Upper lobe of left lung (tissue), 6 donors: ENCODE measurements around the gene NOXRED1. TPM values are rescaled to one million over a fixed set of nuclear protein-coding genes. Genes with fewer than 3 reads are reported as not detected.

Experiments
- ATAC-seq, 2 donors: fragments of 200-7000 bp; cut with Tn5 transposase; one replicate each; pipeline ENCODE4 v1.9.1; 2022; ENCODE audit warnings: mild to moderate bottlenecking in 2 of 2, moderate library complexity in 2 of 2; ENCODE audit not compliant: low FRiP score in 2 of 2
- DNase-seq, 2 donors: peaks; one replicate each; pipeline ENCODE4 v3.0.0-alpha.2; 2019 to 2020
- H3K27ac ChIP-seq, 4 donors: fragments of 200-600 bp; sonication (generic); one replicate each; pipeline ENCODE4 v1.5.1; 2016 to 2019
- H3K27me3 ChIP-seq, 4 donors: fragments of 200-600 bp; sonication (generic); one replicate each; pipeline ENCODE4 v1.5.1; 2017 to 2019
- H3K36me3 ChIP-seq, 4 donors: fragments of 200-600 bp; sonication (generic); one replicate each; pipeline ENCODE4 v1.5.1; 2016 to 2019
- H3K4me1 ChIP-seq, 4 donors: fragments of 200-600 bp; sonication (generic); one replicate each; pipeline ENCODE4 v1.5.1; 2018 to 2019
- H3K4me3 ChIP-seq, 4 donors: fragments of 200-600 bp; sonication (generic); one replicate each; pipeline ENCODE4 v1.5.1; 2017 to 2019; ENCODE audit warnings: mild to moderate bottlenecking in 2 of 4, moderate library complexity in 1 of 4
- H3K9me3 ChIP-seq, 4 donors: fragments of 200-600 bp; sonication (generic); one replicate each; pipeline ENCODE4 v1.5.1; 2018 to 2019
- CTCF ChIP-seq, 6 experiments: fragments of 450-650 bp in 4 of 6; fragments of 200-600 bp in 2 of 6; sonication (generic) in 2 of 6; IDR thresholded peaks; one replicate each; pipeline ENCODE4 v1.5.1; 2016 to 2019; ENCODE audit warnings: antibody characterized with exemption in 6 of 6
- EP300 ChIP-seq, 4 donors: sonication (generic); formaldehyde crosslinking; IDR thresholded peaks; one replicate each; pipeline ENCODE4 v1.5.1; 2017; ENCODE audit warnings: antibody characterized with exemption in 4 of 4, control low read depth in 2 of 4
- POLR2A ChIP-seq, 4 donors: fragments of 450-650 bp; IDR thresholded peaks; one replicate each; pipeline ENCODE4 v1.5.1; 2016 to 2017; ENCODE audit warnings: antibody characterized with exemption in 4 of 4, mild to moderate bottlenecking in 2 of 4
- POLR2AphosphoS5 ChIP-seq, 2 donors: sonication (generic); formaldehyde crosslinking; IDR thresholded peaks; one replicate each; pipeline ENCODE4 v1.5.1; 2017; ENCODE audit warnings: antibody characterized with exemption in 2 of 2
- WGBS, 2 donors: methylation state at CpG; one replicate each; pipeline ENCODE4 v1.1.5; 2017 to 2018; 5-methylcytosine and 5-hydroxymethylcytosine counted together
- total RNA-seq, 6 donors: library from RNA; depleted of rRNA in 4 of 6; stranded (reverse); fragments of >200 nt in 4 of 6; gene quantifications; one replicate each; pipeline versions ENCODE4 v1.1.0 to v1.2.1, GENCODE V29; 2016 to 2021
- donor health status: DM: no; HTN: no; CAD: no; lungs with moderate emphysema.
- donor health status: DM: no; HTN: yes; CAD: no; lungs with severe emphysema.

NOXRED1 gene
- total RNA-seq, 6 donors from 2014 or later = 0.30 to 0.40 (median 0.31) TPM; not detected in 2

DNA sequence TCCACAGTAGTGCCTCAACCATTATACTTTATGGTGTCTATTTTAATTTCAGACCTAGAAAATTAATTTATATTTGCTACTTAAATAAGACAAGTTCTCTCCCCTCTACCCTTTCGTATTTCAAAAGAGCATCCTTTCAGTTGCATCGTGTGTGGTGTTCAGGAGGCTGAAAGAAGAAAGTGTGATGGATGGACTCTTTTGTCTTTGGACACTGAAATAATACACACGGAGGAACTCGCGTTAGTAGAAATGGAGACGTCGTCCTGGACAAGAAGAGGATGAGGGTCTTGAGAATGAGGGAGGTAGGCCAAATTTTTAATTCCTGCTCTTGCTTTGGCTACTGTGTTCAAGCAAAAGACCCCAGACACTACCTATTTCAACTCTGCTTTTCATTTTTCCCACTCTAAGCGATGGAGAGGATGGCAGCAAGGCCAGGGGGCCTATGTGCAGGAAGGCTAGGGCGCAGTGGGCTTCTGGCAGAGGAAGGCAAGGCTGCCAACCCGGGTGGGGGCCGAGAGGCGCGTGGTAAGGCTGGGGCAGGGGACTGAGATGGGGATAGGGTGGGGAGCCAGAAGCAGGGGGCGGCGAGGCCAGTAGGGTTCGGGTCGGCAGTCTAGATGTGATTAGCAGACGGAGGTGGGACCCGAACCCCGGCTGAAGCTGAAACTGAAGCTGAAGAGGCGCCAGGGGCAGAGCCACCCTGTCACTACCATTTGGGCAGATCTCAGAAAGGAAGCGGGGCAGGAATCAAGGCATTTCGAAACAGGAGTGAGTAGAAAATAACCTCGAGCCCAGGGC, 47.2 kb downstream of the NOXRED1 start:
- ATAC-seq = peak; percentile 5 to 36
- Histone ChIP-seq H3K27me3 (no peaks in the 10 kb centered on the region), H3K9me3 (no peaks in the 10 kb centered on the region), H3K4me3 (peak overlapping the region; percentile 70 to 96 (median 82)), H3K4me1 (peaks cover 16 to 22% (median 18%) of the 10 kb centered on the region in 4 donors), H3K36me3 (no peaks in the 10 kb centered on the region), H3K27ac (peak overlapping the region; percentile 76 to 92 (median 82))
- 10 to 14% methylated on average over 24 of the region's 24 CpGs for WGBS, 2 donors
- TF ChIP-seq POLR2AphosphoS5 (IDR thresholded peaks at IDR 0.05) (no peak), EP300 (IDR thresholded peaks at IDR 0.05) (no peak), POLR2A (IDR thresholded peaks at IDR 0.05) (no peak), CTCF (IDR thresholded peaks at IDR 0.05) (no peak)
- peak in 1 of 2 donors; percentile 32 for DNase-seq

DNA sequence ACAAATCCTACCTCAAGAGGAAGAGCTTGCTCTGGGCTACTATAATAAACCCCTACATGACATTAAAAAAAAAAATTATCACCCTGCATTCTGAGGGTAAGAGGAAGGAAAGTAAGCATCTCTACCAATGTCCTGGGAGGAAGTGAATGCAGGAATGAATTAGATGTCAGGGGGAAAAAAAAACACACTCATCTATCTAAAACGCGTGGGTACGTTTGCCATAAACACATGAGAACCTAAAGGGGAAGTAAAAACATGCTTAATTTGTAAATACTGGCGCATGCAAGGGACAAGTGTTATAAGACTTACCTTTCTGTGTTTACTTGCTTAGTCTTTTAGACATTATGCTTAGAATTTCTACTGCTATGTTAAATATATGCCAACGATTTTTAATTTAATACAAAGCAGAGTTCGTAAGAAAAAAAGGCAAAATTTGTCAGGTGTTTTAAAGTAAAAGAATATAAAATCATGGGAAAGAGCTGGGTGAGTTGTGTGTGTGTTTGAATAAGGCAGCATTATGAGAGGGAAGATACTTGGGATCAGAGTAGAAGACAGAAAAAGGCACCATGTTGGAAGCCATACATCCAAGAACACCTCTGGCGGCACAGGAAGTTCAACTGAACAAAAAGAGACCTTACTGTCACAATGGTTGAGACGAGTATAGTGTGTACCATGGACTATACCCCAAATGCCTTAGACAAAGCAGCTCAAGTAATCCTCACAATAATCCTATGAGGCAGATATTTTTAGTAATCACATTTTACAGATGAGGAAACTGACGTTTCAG, 48.0 kb downstream of the NOXRED1 start:
- Histone ChIP-seq H3K36me3 (no peaks in the 10 kb centered on the region), H3K27me3 (no peaks in the 10 kb centered on the region), H3K27ac (no peak overlapping the region), H3K4me1 (peaks cover 16 to 22% (median 18%) of the 10 kb centered on the region in 4 donors), H3K9me3 (no peaks in the 10 kb centered on the region), H3K4me3 (peak overlapping the region in 1 of 4 donors; percentile 74)
- DNase-seq (no peak), ATAC-seq (no peak)
- 65 to 66% methylated on average over 9 of the region's 9 CpGs for WGBS, 2 donors
- TF ChIP-seq EP300 (IDR thresholded peaks at IDR 0.05) (no peak), CTCF (IDR thresholded peaks at IDR 0.05) (no peak), POLR2AphosphoS5 (IDR thresholded peaks at IDR 0.05) (no peak), POLR2A (IDR thresholded peaks at IDR 0.05) (no peak)

GRCh38 chr14:77372304-77372841, 51.0 kb downstream of the NOXRED1 start:
- ATAC-seq = no peak
- H3K4me3 ChIP-seq = no peak overlapping the region
- H3K27ac ChIP-seq = no peak overlapping the region
- no peak for TF ChIP-seq CTCF (IDR thresholded peaks at IDR 0.05)
- no peak for TF ChIP-seq POLR2A (IDR thresholded peaks at IDR 0.05)
- TF ChIP-seq EP300 (IDR thresholded peaks at IDR 0.05) = no peak
- TF ChIP-seq POLR2AphosphoS5 (IDR thresholded peaks at IDR 0.05) = no peak
- H3K27me3 ChIP-seq = no peaks in the 10 kb centered on the region
- DNase-seq = no peak
- no peaks in the 10 kb centered on the region for H3K9me3 ChIP-seq
- H3K4me1 ChIP-seq = peaks cover 11 to 17% (median 14%) of the 10 kb centered on the region in 4 donors
- H3K36me3 ChIP-seq = no peaks in the 10 kb centered on the region
- 41 to 49% methylated on average over 4 of the region's 4 CpGs for WGBS, 2 donors

- H3K4me1 ChIP-seq = peaks cover 0 to 5% (median 2%) of the 10 kb centered on the region in 4 donors
- no peaks in the 10 kb centered on the region for H3K36me3 ChIP-seq
- DNase-seq (no peak), ATAC-seq (no peak)
- 9 to 43% methylated on average over 1 of the region's 1 CpG for WGBS, 2 donors
- TF ChIP-seq EP300 (IDR thresholded peaks at IDR 0.05) (no peak), POLR2A (IDR thresholded peaks at IDR 0.05) (no peak), CTCF (IDR thresholded peaks at IDR 0.05) (no peak)
- H3K27ac ChIP-seq = no peak overlapping the region
- no peaks in the 10 kb centered on the region for H3K9me3 ChIP-seq
- no peak overlapping the region for H3K4me3 ChIP-seq
- no peaks in the 10 kb centered on the region for H3K27me3 ChIP-seq
Observed at GRCh38 chr14:77369285-77369684, 54.0 kb downstream of the NOXRED1 start.
